ENCODE data around the gene CCL18. TPM values are rescaled to one million over a fixed set of nuclear protein-coding genes. Genes with fewer than 3 reads are reported as not detected.
"Not testable (repeated sequence)": the region's sequence is repeated elsewhere in the genome, so short reads cannot be mapped to it uniquely, and the experiment has no call there.

CCL18 gene
- total RNA-seq, 1 donor from 2014 or later = not detected

- Mint-ChIP-seq H3K27ac (ENCODE audit: unreplicated experiment) (no peak overlapping the region), H3K9me3 (ENCODE audit: unreplicated experiment) (no peaks in the 10 kb centered on the region), H3K4me3 (ENCODE audit: unreplicated experiment) (no peak overlapping the region), H3K4me1 (ENCODE audit: low read depth, unreplicated experiment) (no peaks in the 10 kb centered on the region), H3K36me3 (ENCODE audit: unreplicated experiment) (no peaks in the 10 kb centered on the region), H3K27me3 (ENCODE audit: unreplicated experiment) (peaks cover 4% of the 10 kb centered on the region)
- no peak for DNase-seq
- no peak for TF ChIP-seq CTCF (IDR thresholded peaks at IDR 0.05; ENCODE audit: partially characterized antibody, unreplicated experiment)
These were observed 25.3 kb downstream of the CCL18 start for GRCh38 chr17:36089339-36089865.

- no peak for TF ChIP-seq CTCF (IDR thresholded peaks at IDR 0.05; ENCODE audit: partially characterized antibody, unreplicated experiment)
- Mint-ChIP-seq H3K4me3 (ENCODE audit: unreplicated experiment) (no peak within 1 kb of the TSS), H3K36me3 (ENCODE audit: unreplicated experiment) (no peaks in the 10 kb centered on the region), H3K9me3 (ENCODE audit: unreplicated experiment) (no peaks in the 10 kb centered on the region), H3K27ac (ENCODE audit: unreplicated experiment) (no peak within 1 kb of the TSS), H3K4me1 (ENCODE audit: low read depth, unreplicated experiment) (no peaks in the 10 kb centered on the region), H3K27me3 (ENCODE audit: unreplicated experiment) (peaks cover 4% of the 10 kb centered on the region)
- no peak for DNase-seq
These were observed 26.1 kb downstream of the CCL18 start, which contains the start of gene CCL3 for GRCh38 chr17:36089888-36090836. Gene CCL3, minus strand, starts transcription at chr17:36090143. Its CDS starts 85 bp downstream, at chr17:36090058.

- no peak for DNase-seq
- Mint-ChIP-seq H3K9me3 (ENCODE audit: unreplicated experiment) (no peaks in the 10 kb centered on the region), H3K4me1 (ENCODE audit: low read depth, unreplicated experiment) (no peaks in the 10 kb centered on the region), H3K27ac (ENCODE audit: unreplicated experiment) (no peak overlapping the region), H3K27me3 (ENCODE audit: unreplicated experiment) (peaks cover 2% of the 10 kb centered on the region), H3K36me3 (ENCODE audit: unreplicated experiment) (no peaks in the 10 kb centered on the region), H3K4me3 (ENCODE audit: unreplicated experiment) (no peak overlapping the region)
- no peak for TF ChIP-seq CTCF (IDR thresholded peaks at IDR 0.05; ENCODE audit: partially characterized antibody, unreplicated experiment)
These were observed 28.2 kb downstream of the CCL18 start for GRCh38 chr17:36092230-36092629.

- not testable (repeated sequence) for DNase-seq; H3K27me3 Mint-ChIP-seq (ENCODE audit: unreplicated experiment); H3K27ac Mint-ChIP-seq (ENCODE audit: unreplicated experiment); H3K9me3 Mint-ChIP-seq (ENCODE audit: unreplicated experiment); H3K4me3 Mint-ChIP-seq (ENCODE audit: unreplicated experiment); H3K4me1 Mint-ChIP-seq (ENCODE audit: low read depth, unreplicated experiment); H3K36me3 Mint-ChIP-seq (ENCODE audit: unreplicated experiment)
These were observed 28.6 kb downstream of the CCL18 start for GRCh38 chr17:36092715-36093114.

- Mint-ChIP-seq H3K4me1 (ENCODE audit: low read depth, unreplicated experiment) (no peaks in the 10 kb centered on the region), H3K9me3 (ENCODE audit: unreplicated experiment) (no peaks in the 10 kb centered on the region), H3K4me3 (ENCODE audit: unreplicated experiment) (no peak overlapping the region), H3K27ac (ENCODE audit: unreplicated experiment) (no peak overlapping the region), H3K27me3 (ENCODE audit: unreplicated experiment) (peaks cover 2% of the 10 kb centered on the region), H3K36me3 (ENCODE audit: unreplicated experiment) (no peaks in the 10 kb centered on the region)
- DNase-seq = no peak
- no peak for TF ChIP-seq CTCF (IDR thresholded peaks at IDR 0.05; ENCODE audit: partially characterized antibody, unreplicated experiment)
These were observed 30.2 kb downstream of the CCL18 start for GRCh38 chr17:36094232-36094631.

Data from glutamatergic neuron (in vitro differentiated cells).